ENCODE data around the gene RABL6.
"Not testable (repeated sequence)": the region's sequence is repeated elsewhere in the genome, so short reads cannot be mapped to it uniquely, and the experiment has no call there.

RABL6 gene

GRCh38 chr9:136807281-136808074 lies at the start of gene RABL6:
TSS of gene RABL6 (plus strand) at chr9:136807948. CDS start at chr9:136808197, 249 bp downstream.
- DNase-seq: peak; percentile 74 to 81

GRCh38 chr9:136759001-136759400 lies 48.7 kb upstream of the RABL6 start:
- no peak for DNase-seq

GRCh38 chr9:136759436-136760325 lies 48.1 kb upstream of the RABL6 start:
- no peak for DNase-seq

- no peak for DNase-seq
Measured at GRCh38 chr9:136760424-136760823, 47.3 kb upstream of the RABL6 start.

- not testable (repeated sequence) for DNase-seq
Measured at GRCh38 chr9:136760834-136761544, 46.8 kb upstream of the RABL6 start.

GRCh38 chr9:136761545-136761981 lies 46.2 kb upstream of the RABL6 start:
- DNase-seq: no peak

- no peak for DNase-seq
Measured at GRCh38 chr9:136762221-136762691, 45.5 kb upstream of the RABL6 start.

GRCh38 chr9:136762915-136763648 lies 44.7 kb upstream of the RABL6 start:
- DNase-seq: peak; percentile 52 to 53

GRCh38 chr9:136763649-136764035 lies 44.1 kb upstream of the RABL6 start:
- no peak for DNase-seq

- DNase-seq: no peak
Measured at GRCh38 chr9:136764301-136764891, 43.4 kb upstream of the RABL6 start, which contains the start of gene LCN15. TSS of gene LCN15 (minus strand) at chr9:136764518. CDS start at chr9:136764488, 30 bp downstream.

- no peak for DNase-seq
Measured at GRCh38 chr9:136765041-136765440, 42.7 kb upstream of the RABL6 start.

GRCh38 chr9:136765745-136766409 lies 41.9 kb upstream of the RABL6 start:
- DNase-seq: not testable (repeated sequence)

- peak; percentile 41 to 43 for DNase-seq
Measured at GRCh38 chr9:136766410-136767120, 41.2 kb upstream of the RABL6 start.

GRCh38 chr9:136769710-136770191 lies 38.0 kb upstream of the RABL6 start:
- DNase-seq: peak; percentile 50 to 62

GRCh38 chr9:136771907-136772415 lies 35.8 kb upstream of the RABL6 start:
- no peak for DNase-seq

- DNase-seq: no peak
Measured at GRCh38 chr9:136773386-136774044, 34.2 kb upstream of the RABL6 start.

GRCh38 chr9:136774416-136775045 lies 33.2 kb upstream of the RABL6 start:
- no peak for DNase-seq

GRCh38 chr9:136775191-136775590 lies 32.6 kb upstream of the RABL6 start:
- DNase-seq: no peak

GRCh38 chr9:136776947-136777346 lies 30.8 kb upstream of the RABL6 start:
- DNase-seq: no peak
